Measurements from ENCODE around the gene CACFD1. TPM values are rescaled to one million over a fixed set of nuclear protein-coding genes. Genes with fewer than 3 reads are reported as not detected.

CACFD1 gene
- total RNA-seq, 4 donors from 2014 or later, result 8.6 to 16.3 (median 10.3) TPM

DNA sequence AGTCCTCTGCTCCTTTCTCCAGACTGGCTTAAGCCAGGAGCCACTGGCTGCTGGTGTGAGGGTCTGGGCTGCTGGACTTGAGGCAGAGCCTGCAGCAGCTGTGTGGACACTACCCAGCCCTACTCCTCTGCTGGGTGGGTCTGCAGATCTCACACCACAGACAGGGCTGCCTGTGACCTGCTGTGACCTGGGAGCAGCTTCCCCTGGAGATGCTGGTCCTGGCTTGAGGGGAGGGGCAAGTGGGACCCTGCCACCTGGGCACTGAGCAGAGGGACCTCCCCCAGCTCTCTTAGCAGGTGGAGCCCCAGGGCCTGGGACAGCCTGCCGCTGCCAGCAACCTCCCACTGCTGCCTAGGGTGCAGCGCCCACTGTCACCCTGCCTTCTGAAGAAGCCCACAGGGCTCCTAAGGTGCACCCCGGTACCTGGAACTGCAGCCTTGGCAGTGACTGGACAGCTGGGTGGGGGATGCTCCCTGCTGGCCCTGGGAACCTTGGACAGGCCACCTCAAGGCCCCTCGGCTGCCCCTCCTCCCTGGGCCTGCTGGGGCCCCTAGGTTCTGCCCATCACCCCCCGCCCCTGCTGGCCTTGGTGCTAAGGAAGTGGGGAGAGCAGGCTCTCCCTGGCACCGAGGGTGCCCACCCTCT, 9.1 kb downstream of the CACFD1 start:
- DNase-seq (ENCODE audit: low spot score in 2 of 2), result no peak
- no peaks in the 10 kb centered on the region for H3K27me3 ChIP-seq
- WGBS, 2 donors, result 100% methylated on average over 2 of the region's 6 CpGs; no CpG with 5 or more reads in 1 of the 2 donors
- no peak overlapping the region for H3K27ac ChIP-seq
- H3K36me3 ChIP-seq, result peaks cover 0 to 57% (median 4%) of the 10 kb centered on the region in 3 donors
- TF ChIP-seq POLR2A (IDR thresholded peaks at IDR 0.05) (no peak), CTCF (IDR thresholded peaks at IDR 0.05) (no peak), EP300 (IDR thresholded peaks at IDR 0.05) (no peak)
- no peak overlapping the region for H3K4me3 ChIP-seq
- no peaks in the 10 kb centered on the region for H3K9me3 ChIP-seq
- no peaks in the 10 kb centered on the region for H3K4me1 ChIP-seq

DNA sequence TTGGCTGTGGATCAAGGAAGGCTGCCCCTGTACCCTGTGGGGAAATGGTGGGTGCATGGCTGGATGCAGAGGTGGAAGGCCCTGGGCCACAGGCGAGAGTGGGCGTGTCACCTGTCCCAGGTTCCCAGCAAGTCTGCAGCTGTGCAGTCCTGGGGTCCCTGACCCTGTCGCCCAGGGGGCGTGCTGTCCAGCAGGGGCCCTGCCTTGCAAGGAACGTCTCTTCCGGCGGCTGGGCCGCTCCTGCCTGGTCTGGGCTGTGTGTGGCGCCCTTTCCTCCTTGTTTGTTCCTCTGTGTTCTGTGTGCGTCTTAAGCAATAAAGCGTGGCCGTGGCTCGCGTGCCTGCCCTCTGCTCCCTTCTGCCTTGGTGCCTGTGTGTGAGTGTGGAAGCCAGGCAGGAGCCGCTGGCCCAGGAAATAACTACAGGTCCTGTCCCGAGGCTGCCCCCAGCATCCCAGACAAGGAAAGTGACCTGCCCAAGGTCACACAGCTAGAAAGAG, 10.7 kb downstream of the CACFD1 start:
- DNase-seq (ENCODE audit: low spot score in 2 of 2), result no peak
- H3K9me3 ChIP-seq, result no peaks in the 10 kb centered on the region
- H3K4me3 ChIP-seq, result no peak overlapping the region
- H3K27ac ChIP-seq, result no peak overlapping the region
- no peaks in the 10 kb centered on the region for H3K4me1 ChIP-seq
- no peaks in the 10 kb centered on the region for H3K27me3 ChIP-seq
- TF ChIP-seq POLR2A (IDR thresholded peaks at IDR 0.05) (no peak), CTCF (IDR thresholded peaks at IDR 0.05) (no peak)
- peaks cover 0 to 53% (median 4%) of the 10 kb centered on the region in 3 donors for H3K36me3 ChIP-seq
- WGBS, 2 donors, result 72 to 85% methylated on average over 14 to 16 of the region's 16 CpGs

GRCh38 chr9:133470988-133471387, 11.2 kb downstream of the CACFD1 start:
- H3K4me3 ChIP-seq, result no peak overlapping the region
- WGBS, 2 donors, result 81 to 84% methylated on average over 7 of the region's 7 CpGs

DNA sequence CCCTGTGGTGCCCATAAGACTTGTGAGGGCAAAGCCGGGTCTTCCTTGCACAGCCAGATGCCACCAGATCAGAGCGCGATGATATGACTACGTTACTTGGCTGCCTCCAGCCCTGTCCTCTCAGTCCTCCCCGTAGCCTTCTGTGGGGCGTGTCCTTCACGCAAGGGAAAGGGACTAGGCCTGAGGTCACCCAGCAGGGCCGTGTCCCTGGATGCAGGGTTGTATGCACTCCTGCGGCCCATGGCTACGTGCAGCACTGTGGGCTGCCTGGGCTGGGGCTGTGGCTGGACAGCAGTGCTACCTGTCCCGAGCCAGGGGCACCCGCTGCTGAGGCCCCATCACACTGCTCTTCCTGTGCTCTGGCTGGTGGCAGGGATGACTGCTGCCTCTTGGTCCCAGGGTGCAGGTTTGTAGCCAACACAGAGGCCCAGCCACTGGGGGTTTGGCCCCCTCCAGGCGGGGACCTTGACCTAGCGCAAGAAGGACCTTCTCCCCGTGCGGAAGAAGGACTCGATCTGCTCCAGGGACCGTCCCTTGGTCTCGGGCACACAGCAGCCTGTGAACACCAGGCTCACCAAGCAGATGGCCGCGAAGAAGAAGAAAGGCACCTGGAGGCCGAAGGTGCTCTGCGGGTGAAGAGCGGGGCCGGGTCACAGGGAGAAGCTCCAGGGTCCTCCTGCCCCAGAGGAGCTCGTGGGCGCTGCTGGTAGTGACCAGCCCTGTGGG, 11.9 kb downstream of the CACFD1 start:
- H3K36me3 ChIP-seq, result peaks cover 0 to 62% (median 4%) of the 10 kb centered on the region in 3 donors
- no peak overlapping the region for H3K4me3 ChIP-seq
- DNase-seq (ENCODE audit: low spot score in 2 of 2), result no peak
- H3K4me1 ChIP-seq, result no peaks in the 10 kb centered on the region
- no peaks in the 10 kb centered on the region for H3K27me3 ChIP-seq
- TF ChIP-seq POLR2A (IDR thresholded peaks at IDR 0.05) (no peak), EP300 (IDR thresholded peaks at IDR 0.05) (no peak), CTCF (IDR thresholded peaks at IDR 0.05) (no peak)
- WGBS, 2 donors, result 79 to 82% methylated on average over 17 to 24 of the region's 27 CpGs
- H3K9me3 ChIP-seq, result no peaks in the 10 kb centered on the region
- no peak overlapping the region for H3K27ac ChIP-seq

More at GRCh38 chr9:133470988-133471387, 11.2 kb downstream of the CACFD1 start:
- no peak overlapping the region for H3K27ac ChIP-seq
- TF ChIP-seq CTCF (IDR thresholded peaks at IDR 0.05) (no peak), EP300 (IDR thresholded peaks at IDR 0.05) (no peak), POLR2A (IDR thresholded peaks at IDR 0.05) (no peak)
- H3K27me3 ChIP-seq, result no peaks in the 10 kb centered on the region
- no peak for DNase-seq (ENCODE audit: low spot score in 2 of 2)
- no peaks in the 10 kb centered on the region for H3K4me1 ChIP-seq
- H3K36me3 ChIP-seq, result peaks cover 0 to 54% (median 4%) of the 10 kb centered on the region in 3 donors
- no peaks in the 10 kb centered on the region for H3K9me3 ChIP-seq

- peaks cover 0 to 59% (median 4%) of the 10 kb centered on the region in 3 donors for H3K36me3 ChIP-seq
- TF ChIP-seq EP300 (IDR thresholded peaks at IDR 0.05) (no peak), POLR2A (IDR thresholded peaks at IDR 0.05) (no peak), CTCF (IDR thresholded peaks at IDR 0.05) (no peak)
- DNase-seq (ENCODE audit: low spot score in 2 of 2), result no peak
- H3K4me1 ChIP-seq, result no peaks in the 10 kb centered on the region
- H3K27me3 ChIP-seq, result no peaks in the 10 kb centered on the region
- H3K9me3 ChIP-seq, result no peaks in the 10 kb centered on the region
- no peak overlapping the region for H3K4me3 ChIP-seq
- 82 to 86% methylated on average over 7 to 11 of the region's 11 CpGs for WGBS, 2 donors
- no peak overlapping the region for H3K27ac ChIP-seq
These were observed 12.5 kb downstream of the CACFD1 start for GRCh38 chr9:133472277-133472645.

Data from tibial nerve (tissue), 4 donors.